Vagina (tissue), 2 donors: ENCODE results near the gene EXO1.

ENCODE experiments used
- POLR2A ChIP-seq, 2 donors: fragments of 450-650 bp; IDR thresholded peaks; one replicate each; pipeline ENCODE4 v1.6.1; 2017; ENCODE audit warnings: antibody characterized with exemption in 2 of 2, mild to moderate bottlenecking in 2 of 2, moderate library complexity in 2 of 2
- POLR2AphosphoS5 ChIP-seq, 2 donors: sonication (generic); formaldehyde crosslinking; IDR thresholded peaks; one replicate each; pipeline ENCODE4 v1.9.0; 2017; ENCODE audit warnings: antibody characterized with exemption in 2 of 2, mild to moderate bottlenecking in 2 of 2, low read depth in 1 of 2; ENCODE audit not compliant: insufficient read depth in 1 of 2
- TF ChIP-seq, protein P1 (sequence below), 3 experiments: fragments of 450-650 bp in 2 of 3; fragments of 200-600 bp in 1 of 3; sonication (generic) in 1 of 3; IDR thresholded peaks; one replicate each; pipeline ENCODE4 v1.5.1; 2017 to 2019; ENCODE audit warnings: antibody characterized with exemption in 3 of 3, mild to moderate bottlenecking in 2 of 3, moderate library complexity in 2 of 3

- TF ChIP-seq, protein P1, sequence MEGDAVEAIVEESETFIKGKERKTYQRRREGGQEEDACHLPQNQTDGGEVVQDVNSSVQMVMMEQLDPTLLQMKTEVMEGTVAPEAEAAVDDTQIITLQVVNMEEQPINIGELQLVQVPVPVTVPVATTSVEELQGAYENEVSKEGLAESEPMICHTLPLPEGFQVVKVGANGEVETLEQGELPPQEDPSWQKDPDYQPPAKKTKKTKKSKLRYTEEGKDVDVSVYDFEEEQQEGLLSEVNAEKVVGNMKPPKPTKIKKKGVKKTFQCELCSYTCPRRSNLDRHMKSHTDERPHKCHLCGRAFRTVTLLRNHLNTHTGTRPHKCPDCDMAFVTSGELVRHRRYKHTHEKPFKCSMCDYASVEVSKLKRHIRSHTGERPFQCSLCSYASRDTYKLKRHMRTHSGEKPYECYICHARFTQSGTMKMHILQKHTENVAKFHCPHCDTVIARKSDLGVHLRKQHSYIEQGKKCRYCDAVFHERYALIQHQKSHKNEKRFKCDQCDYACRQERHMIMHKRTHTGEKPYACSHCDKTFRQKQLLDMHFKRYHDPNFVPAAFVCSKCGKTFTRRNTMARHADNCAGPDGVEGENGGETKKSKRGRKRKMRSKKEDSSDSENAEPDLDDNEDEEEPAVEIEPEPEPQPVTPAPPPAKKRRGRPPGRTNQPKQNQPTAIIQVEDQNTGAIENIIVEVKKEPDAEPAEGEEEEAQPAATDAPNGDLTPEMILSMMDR (IDR thresholded peaks at IDR 0.05) = no peak
- no peak for TF ChIP-seq POLR2AphosphoS5 (IDR thresholded peaks at IDR 0.05; ENCODE audit: insufficient read depth in 1 of 2, low read depth in 1 of 2)
- no peak for TF ChIP-seq POLR2A (IDR thresholded peaks at IDR 0.05)
Observed at GRCh38 chr1:241918879-241919278, 70.9 kb downstream of the EXO1 start.
